H1 (cell line): Measurements from ENCODE around the gene AMH. TPM values are rescaled to one million over a fixed set of nuclear protein-coding genes. Genes with fewer than 3 reads are reported as not detected.

Experiments
- CTCF ChIA-PET: fragments of 300-600 bp; sonication (Branson Sonifier 250); formaldehyde crosslinking; loops from one replicate; lab custom pipeline; 2021; ENCODE audit not compliant: partially characterized antibody; lab: Charles Lee
- POLR2A ChIA-PET: fragments of 300-600 bp; sonication (Branson Sonifier 250); formaldehyde crosslinking; loops from one replicate; lab custom pipeline; 2021; ENCODE audit warnings: inconsistent platforms; ENCODE audit not compliant: partially characterized antibody; lab: Charles Lee
- DNase-seq, 2 experiments: peaks; one replicate each; pipeline versions ENCODE4 v3.0.0 to v3.0.0-alpha.2; 2010 to 2022; ENCODE audit warnings: low spot score in 2 of 2, low read depth in 1 of 2, mixed read lengths in 1 of 2
- FAIRE-seq: peaks from 2 replicates; lab custom pipeline; 2011; peaks lifted over from hg19 to GRCh38; lab: Jason Lieb, UNC
- H2AFZ ChIP-seq: 2 replicates; pipeline ENCODE4 v1.8.1; 2012; ENCODE audit warnings: low read length, inconsistent platforms
- H2AK5ac ChIP-seq: 2 replicates; pipeline ENCODE4 v1.6.1; 2013; ENCODE audit warnings: low read depth, low read length
- H2BK120ac ChIP-seq: replicated peaks from 2 replicates; pipeline ENCODE3; 2013; ENCODE audit warnings: low read depth, low read length, inconsistent platforms
- H2BK12ac ChIP-seq: 2 replicates; pipeline ENCODE4 v1.6.1; 2013; ENCODE audit warnings: low read depth, low read length
- H2BK15ac ChIP-seq: 2 replicates; pipeline ENCODE4 v1.6.1; 2013; ENCODE audit warnings: low read length
- H2BK20ac ChIP-seq: 2 replicates; pipeline ENCODE4 v1.6.1; 2013; ENCODE audit warnings: low read length
- H2BK5ac ChIP-seq: 2 replicates; pipeline ENCODE4 v1.6.1; 2013; ENCODE audit warnings: low read depth, low read length
- H3K14ac ChIP-seq: 2 replicates; pipeline ENCODE4 v1.6.1; 2013; ENCODE audit warnings: inconsistent platforms; ENCODE audit not compliant: insufficient read length
- H3K18ac ChIP-seq: 2 replicates; pipeline ENCODE4 v1.6.1; 2013; ENCODE audit warnings: low read length; ENCODE audit errors: extremely low read depth
- H3K23ac ChIP-seq: 2 replicates; pipeline ENCODE4 v1.6.1; 2013; ENCODE audit warnings: inconsistent platforms; ENCODE audit not compliant: insufficient read length
- H3K23me2 ChIP-seq: 2 replicates; pipeline ENCODE4 v1.6.1; 2013; ENCODE audit warnings: low read depth, low read length
- H3K27ac ChIP-seq: 2 replicates; pipeline ENCODE4 v1.6.1; 2011; ENCODE audit warnings: low read depth, low read length, inconsistent platforms
- H3K27me3 ChIP-seq, 4 experiments: replicated peaks in 1 of 4; 1 replicate in 1 of 4; 2 replicates in 3 of 4; pipeline versions ENCODE4 v1.6.1 to v1.8.1; 2011 to 2013; ENCODE audit warnings: low read length in 3 of 4, mild to moderate bottlenecking in 3 of 4, inconsistent platforms in 2 of 4, mixed read lengths in 2 of 4, moderate library complexity in 1 of 4; ENCODE audit not compliant: control insufficient read depth in 3 of 4, insufficient read depth in 3 of 4; ENCODE audit errors: extremely low read depth in 1 of 4
- H3K36me3 ChIP-seq, 4 experiments: 2 replicates each; pipeline versions ENCODE4 v1.6.1 to v1.8.1; 2011 to 2013; ENCODE audit warnings: mild to moderate bottlenecking in 4 of 4, low read length in 3 of 4, moderate library complexity in 2 of 4, control low read depth in 1 of 4, inconsistent platforms in 1 of 4; ENCODE audit not compliant: insufficient read depth in 4 of 4, control insufficient read depth in 2 of 4
- H3K4ac ChIP-seq: replicated peaks from 2 replicates; pipeline ENCODE3; 2013; ENCODE audit warnings: low read length, low read depth, mixed read lengths, inconsistent platforms; ENCODE audit not compliant: insufficient read length
- H3K4me1 ChIP-seq, 4 experiments: replicated peaks in 1 of 4; 1 replicate in 1 of 4; 2 replicates in 3 of 4; pipeline versions ENCODE4 v1.6.1 to v1.8.1; 2011 to 2013; ENCODE audit warnings: low read length in 3 of 4, inconsistent platforms in 2 of 4, mixed read lengths in 1 of 4; ENCODE audit not compliant: insufficient read depth in 4 of 4, control insufficient read depth in 3 of 4
- H3K4me2 ChIP-seq, 2 experiments: 2 replicates each; pipeline versions ENCODE4 v1.6.1 to v1.8.1; 2011 to 2013; ENCODE audit warnings: low read depth in 2 of 2, low read length in 2 of 2, control low read depth in 1 of 2, inconsistent platforms in 1 of 2, mild to moderate bottlenecking in 1 of 2; ENCODE audit not compliant: insufficient read depth in 1 of 2
- H3K4me3 ChIP-seq, 4 experiments: fragments of 200-600, 300-600 bp in 1 of 4; sonication (generic), shearing (Covaris generic), sonication (Bioruptor Twin) in 1 of 4; 2 replicates each; pipeline versions ENCODE4 v1.5.1 to v1.8.1; 2011 to 2016; ENCODE audit warnings: low read length in 4 of 4, low read depth in 3 of 4, control low read depth in 2 of 4, inconsistent platforms in 2 of 4, mild to moderate bottlenecking in 2 of 4, mixed read lengths in 1 of 4, moderate library complexity in 1 of 4; ENCODE audit not compliant: insufficient read depth in 2 of 4; ENCODE audit errors: extremely low read depth in 1 of 4
- H3K56ac ChIP-seq: replicated peaks from 2 replicates; pipeline ENCODE3; 2013; ENCODE audit warnings: low read depth, mild to moderate bottlenecking, mixed read lengths, low read length, inconsistent platforms; ENCODE audit not compliant: insufficient read length
- H3K79me1 ChIP-seq: 2 replicates; pipeline ENCODE4 v1.6.1; 2013; ENCODE audit warnings: low read depth, low read length, control low read depth
- H3K79me2 ChIP-seq, 2 experiments: 2 replicates each; pipeline versions ENCODE4 v1.6.1 to v1.8.1; 2012 to 2013; ENCODE audit warnings: low read length in 2 of 2, mild to moderate bottlenecking in 2 of 2, inconsistent platforms in 1 of 2; ENCODE audit not compliant: insufficient read depth in 2 of 2, control insufficient read depth in 1 of 2
- H3K9ac ChIP-seq, 4 experiments: replicated peaks in 1 of 4; 1 replicate in 1 of 4; 2 replicates in 3 of 4; pipeline versions ENCODE4 v1.6.1 to v1.8.1; 2011 to 2013; ENCODE audit warnings: low read depth in 3 of 4, low read length in 3 of 4, control low read depth in 2 of 4, mild to moderate bottlenecking in 2 of 4, moderate library complexity in 2 of 4, inconsistent platforms in 1 of 4; ENCODE audit errors: extremely low read depth in 1 of 4
- H3K9me3 ChIP-seq, 2 experiments: 2 replicates each; pipeline versions ENCODE4 v1.6.1 to v1.8.1; 2012 to 2013; ENCODE audit warnings: mild to moderate bottlenecking in 2 of 2, moderate library complexity in 2 of 2, control low read depth in 1 of 2, inconsistent platforms in 1 of 2, low read depth in 1 of 2, low read length in 1 of 2, mixed read lengths in 1 of 2; ENCODE audit not compliant: insufficient read depth in 2 of 2
- H4K20me1 ChIP-seq, 2 experiments: replicated peaks in 1 of 2; 2 replicates each; pipeline versions ENCODE3 to v1.8.1; 2011 to 2013; ENCODE audit warnings: inconsistent platforms in 2 of 2, low read length in 2 of 2, mild to moderate bottlenecking in 1 of 2; ENCODE audit not compliant: insufficient read depth in 2 of 2, control insufficient read depth in 1 of 2
- H4K5ac ChIP-seq: 2 replicates; pipeline ENCODE4 v1.6.1; 2013; ENCODE audit warnings: low read length, low read depth, mixed read lengths, inconsistent platforms; ENCODE audit not compliant: insufficient read length
- H4K8ac ChIP-seq: 2 replicates; pipeline ENCODE4 v1.8.0; 2013; ENCODE audit warnings: mild to moderate bottlenecking, moderate library complexity, low read length, inconsistent platforms; ENCODE audit not compliant: insufficient read depth; ENCODE audit errors: extremely low read depth
- H4K91ac ChIP-seq: replicated peaks from 2 replicates; pipeline ENCODE3; 2013; ENCODE audit warnings: low read length, mixed read lengths, inconsistent platforms; ENCODE audit not compliant: insufficient read length
- ATF2 ChIP-seq: IDR thresholded peaks from 2 replicates; pipeline ENCODE4 v1.6.1; 2012; ENCODE audit warnings: low read length, inconsistent platforms
- ATF3 ChIP-seq: IDR thresholded peaks from 2 replicates; pipeline ENCODE4 v1.6.1; 2011; ENCODE audit warnings: low read depth, mild to moderate bottlenecking, low read length; ENCODE audit not compliant: insufficient read depth
- CTCF ChIP-seq, 3 experiments: IDR thresholded peaks; 1 replicate in 2 of 3; 2 replicates in 1 of 3; pipeline versions ENCODE4 v1.5.1 to v1.6.1; 2011; ENCODE audit warnings: low read length in 3 of 3, mild to moderate bottlenecking in 3 of 3, inconsistent platforms in 2 of 3, low read depth in 1 of 3, moderate library complexity in 1 of 3; ENCODE audit not compliant: insufficient read depth in 1 of 3; ENCODE audit errors: control extremely low read depth in 1 of 3
- NANOG ChIP-seq: IDR thresholded peaks from 2 replicates; pipeline ENCODE4 v1.6.1; 2011; ENCODE audit warnings: low read length, low read depth, mild to moderate bottlenecking, inconsistent platforms; ENCODE audit not compliant: insufficient read depth, poor library complexity, severe bottlenecking
- POLR2A ChIP-seq, 2 experiments: IDR thresholded peaks; 1 replicate in 1 of 2; 2 replicates in 1 of 2; pipeline ENCODE4 v1.6.1; 2011; ENCODE audit warnings: low read depth in 2 of 2, low read length in 2 of 2, mild to moderate bottlenecking in 2 of 2; ENCODE audit errors: control extremely low read depth in 1 of 2
- SIN3A ChIP-seq, 2 experiments: IDR thresholded peaks in 1 of 2; conservative IDR thresholded peaks in 1 of 2; 2 replicates each; pipeline ENCODE4 v1.6.1; 2011 to 2012; ENCODE audit warnings: low read length in 2 of 2, improper control_type of control experiment in 1 of 2, low read depth in 1 of 2, mild to moderate bottlenecking in 1 of 2
- SP4 ChIP-seq: IDR thresholded peaks from 2 replicates; pipeline ENCODE4 v1.6.1; 2012; ENCODE audit warnings: low read length, inconsistent platforms
- TEAD4 ChIP-seq: IDR thresholded peaks from 2 replicates; pipeline ENCODE4 v1.6.1; 2012; ENCODE audit warnings: low read depth, low read length, inconsistent platforms, mixed read lengths
- WGBS, 2 experiments: shearing (Covaris generic) in 1 of 2; methylation state at CpG; one replicate each; pipeline versions ENCODE4 v1.1.6 to v1.1.7; 2013 to 2015; ENCODE audit warnings: low lambda C conversion rate in 2 of 2, mixed read lengths in 2 of 2, inconsistent platforms in 1 of 2, low coverage in 1 of 2, missing lambda C conversion rate in 1 of 2; ENCODE audit not compliant: insufficient replicate concordance in 2 of 2, insufficient coverage in 1 of 2, insufficient read length in 1 of 2; ENCODE audit errors: extremely low coverage in 1 of 2, missing lambda C conversion rate in 1 of 2; 5-methylcytosine and 5-hydroxymethylcytosine counted together
- polyA plus RNA-seq, 7 experiments: library from polyadenylated mRNA; depleted of rRNA in 3 of 7; stranded (reverse) in 5 of 7; unstranded in 2 of 7; fragments of >200 nt in 5 of 7; fragments of 200-250 nt in 2 of 7; gene quantifications; 1 replicate in 5 of 7; 2 replicates in 1 of 7; 4 replicates in 1 of 7; pipeline versions ENCODE4 v1.2.1 to v1.2.3, GENCODE V29; 2011 to 2013; ENCODE audit warnings: missing spikeins in 2 of 7, mixed read lengths in 2 of 7
- total RNA-seq: library from RNA; stranded (reverse); fragmentation: NEBNext Ultra II Directional; extraction: Animal tissue kit (Norgen Biotek cat#: 25700); gene quantifications from 2 replicates; pipeline ENCODE4 v1.2.1, GENCODE V29; 2021

AMH gene
- total and polyA plus RNA-seq, 2 of the 8 experiments (the other 6 are each of a cell fraction or from before 2014, with no cell fraction given): 10.5 to 15.4 TPM

GRCh38 chr19:2223959-2224358 is 25.2 kb upstream of the AMH start:
- ChIA-PET CTCF (interaction anchor here (1.0 kb wide), 2 partner anchors 9 to 30 kb away, joined by 3 to 4 read pairs; no protein-coding TSS in a partner anchor), POLR2A (interaction anchor here (0.9 to 5.6 kb wide), 2 partner anchors 7 to 15 kb away, joined by 3 to 34 read pairs; no protein-coding TSS in a partner anchor)
- no peak overlapping the region for H3K4me3 ChIP-seq
- no peak overlapping the region for H2AK5ac ChIP-seq
- H3K23ac ChIP-seq: no peak overlapping the region
- H2BK120ac ChIP-seq: no peak overlapping the region
- no peak overlapping the region for H3K56ac ChIP-seq
- no peak overlapping the region for H2BK20ac ChIP-seq
- no peak overlapping the region for H2BK5ac ChIP-seq
- no peaks in the 10 kb centered on the region for H3K9me3 ChIP-seq
- 93% methylated on average over 14 of the region's 14 CpGs; no CpG with 5 or more reads in 1 of the 2 experiments for WGBS, 2 experiments
- H2BK15ac ChIP-seq: no peak overlapping the region
- H3K9ac ChIP-seq: no peak overlapping the region
- H3K23me2 ChIP-seq: no peaks in the 10 kb centered on the region
- peaks cover 0 to 12% of the 10 kb centered on the region in 2 experiments for H4K20me1 ChIP-seq
- H3K4ac ChIP-seq: no peak overlapping the region
- no peak overlapping the region for H3K27ac ChIP-seq
- no peak overlapping the region for H3K4me2 ChIP-seq
- H3K18ac ChIP-seq: no peak overlapping the region
- peaks cover 4 to 50% (median 15%) of the 10 kb centered on the region in 4 experiments for H3K36me3 ChIP-seq
- H3K4me1 ChIP-seq: no peaks in the 10 kb centered on the region
- FAIRE-seq: no peak
- no peak overlapping the region for H4K5ac ChIP-seq
- no peak overlapping the region for H3K14ac ChIP-seq
- no peaks in the 10 kb centered on the region for H3K79me1 ChIP-seq
- no peak overlapping the region for H4K91ac ChIP-seq
- no peaks in the 10 kb centered on the region for H3K27me3 ChIP-seq
- no peak overlapping the region for H2AFZ ChIP-seq
- H2BK12ac ChIP-seq: no peak overlapping the region
- no peak overlapping the region for H4K8ac ChIP-seq
- no peak for DNase-seq
- H3K79me2 ChIP-seq: no peaks in the 10 kb centered on the region
- TF ChIP-seq SIN3A (conservative IDR thresholded peaks at IDR 0.05 in 1 of 2, IDR thresholded peaks at IDR 0.05 in 1 of 2; ENCODE audit: low read depth in 1 of 2, low read length in 2 of 2) (no peak), ATF2 (no peak), POLR2A (IDR thresholded peaks at IDR 0.05; ENCODE audit: control extremely low read depth in 1 of 2, low read depth in 2 of 2, low read length in 2 of 2) (no peak), TEAD4 (no peak), ATF3 (no peak), NANOG (no peak), SP4 (no peak), CTCF (IDR thresholded peaks at IDR 0.05; ENCODE audit: control extremely low read depth in 1 of 3, insufficient read depth in 1 of 3, low read depth in 1 of 3, low read length in 3 of 3) (no peak)
